OCI-M2 (cell line): Measurements from ENCODE around the gene DNAJB8.

Source experiments
- DNase-seq: peaks from one replicate; lab custom pipeline; 2025; ENCODE audit not compliant: unreplicated experiment; lab: John Stamatoyannopoulos, UW

The DNAJB8 gene

DNA sequence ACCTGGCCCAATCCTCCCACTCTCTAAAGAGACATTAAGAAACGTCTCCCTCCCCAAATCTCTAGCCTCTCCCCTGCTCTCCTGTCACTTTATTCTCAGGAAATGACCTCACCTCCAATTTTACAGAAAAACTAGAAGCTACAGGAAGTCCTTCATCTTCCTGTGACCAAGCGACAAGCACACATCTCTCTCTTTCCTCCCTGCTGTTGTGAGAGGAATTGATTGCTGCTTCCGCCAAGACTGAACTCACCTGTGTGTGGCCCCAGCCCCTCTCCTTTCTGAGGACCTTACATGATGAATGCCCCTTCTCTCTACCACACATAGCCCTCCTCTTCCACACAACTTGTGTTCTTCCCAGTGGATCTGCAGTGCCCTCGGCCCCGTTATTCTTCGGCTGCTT is 18.2 kb downstream of the DNAJB8 start:
- DNase-seq, result no peak

DNA sequence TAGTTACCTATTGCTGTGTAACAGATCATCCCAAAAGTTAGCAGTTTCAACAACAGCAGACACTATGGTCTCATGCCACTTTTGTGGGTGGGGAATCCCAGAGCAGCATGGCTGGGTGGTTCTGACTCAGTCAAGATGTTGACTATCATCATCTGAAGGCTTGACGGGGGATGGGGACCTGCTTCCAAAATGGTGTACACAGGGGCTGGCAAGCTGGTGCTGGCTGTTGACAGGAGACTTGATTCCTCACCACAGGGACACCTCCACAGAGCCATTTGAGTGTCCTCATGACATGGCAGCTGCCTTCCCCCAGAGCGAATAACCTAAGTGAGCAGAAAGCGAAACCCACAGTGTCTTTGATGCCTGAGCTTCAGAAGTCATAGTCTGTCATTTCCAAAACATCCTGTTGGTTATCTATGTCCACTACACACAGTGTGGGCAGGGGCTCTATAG is 19.1 kb downstream of the DNAJB8 start:
- DNase-seq, result no peak

DNA sequence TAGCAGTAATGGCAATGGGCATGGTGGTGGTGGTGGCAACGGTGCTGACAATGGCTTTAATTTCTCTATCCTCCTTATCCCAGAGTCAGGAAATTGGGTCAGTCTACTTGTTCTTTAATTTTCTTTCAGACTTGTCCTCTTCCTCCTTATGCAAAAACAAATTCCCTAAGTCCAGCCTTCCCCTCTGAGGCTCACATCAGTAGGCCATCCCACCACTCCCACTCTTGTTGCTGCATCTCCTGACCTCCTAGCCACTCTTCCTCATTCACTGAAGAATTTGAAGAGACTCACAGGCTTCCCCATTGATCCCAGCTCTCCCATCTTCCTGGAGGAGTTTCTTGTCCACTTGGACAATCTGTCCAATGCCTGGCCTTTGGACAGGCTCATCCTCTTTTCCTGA is 19.9 kb downstream of the DNAJB8 start:
- DNase-seq, result no peak

DNA sequence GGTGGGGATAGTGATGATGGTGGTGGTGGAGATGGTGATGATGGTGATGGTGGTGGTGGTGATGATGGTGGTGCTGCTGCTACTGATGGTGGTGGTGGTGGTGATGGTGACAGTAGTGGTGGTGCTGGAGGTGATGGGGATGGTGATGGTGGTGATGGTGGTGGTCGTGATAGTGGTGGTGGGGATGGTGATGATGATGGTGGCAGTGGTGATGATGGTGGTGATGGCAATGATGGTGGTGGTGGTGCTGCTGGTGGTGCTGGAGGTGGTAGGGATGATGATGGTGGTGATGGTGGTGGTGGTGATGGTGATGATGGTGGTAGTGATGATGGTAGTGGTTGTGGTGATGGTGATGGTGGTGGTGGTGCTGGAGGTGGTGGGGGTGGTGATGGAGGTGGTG is 21.3 kb downstream of the DNAJB8 start:
- no peak for DNase-seq

DNA sequence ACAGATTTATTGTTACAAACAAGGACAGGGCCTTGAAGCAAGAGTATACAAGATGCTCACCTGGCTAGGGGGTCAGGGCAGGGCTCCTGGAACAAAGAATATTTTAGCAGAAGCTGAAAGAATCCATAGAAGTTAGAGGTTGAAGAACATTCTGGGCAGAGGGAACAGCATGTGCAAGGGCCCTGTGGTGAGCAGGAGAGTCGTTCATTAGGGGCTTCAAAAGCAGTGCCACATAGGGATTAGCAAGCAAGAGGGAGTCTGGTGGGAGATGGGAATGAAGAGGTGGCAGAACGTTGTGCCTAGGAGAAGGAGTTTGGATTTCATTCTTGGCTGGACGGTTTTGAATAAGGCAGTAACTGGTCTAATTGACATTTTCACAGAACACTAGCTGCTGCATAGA is 22.9 kb downstream of the DNAJB8 start:
- DNase-seq, result no peak

DNA sequence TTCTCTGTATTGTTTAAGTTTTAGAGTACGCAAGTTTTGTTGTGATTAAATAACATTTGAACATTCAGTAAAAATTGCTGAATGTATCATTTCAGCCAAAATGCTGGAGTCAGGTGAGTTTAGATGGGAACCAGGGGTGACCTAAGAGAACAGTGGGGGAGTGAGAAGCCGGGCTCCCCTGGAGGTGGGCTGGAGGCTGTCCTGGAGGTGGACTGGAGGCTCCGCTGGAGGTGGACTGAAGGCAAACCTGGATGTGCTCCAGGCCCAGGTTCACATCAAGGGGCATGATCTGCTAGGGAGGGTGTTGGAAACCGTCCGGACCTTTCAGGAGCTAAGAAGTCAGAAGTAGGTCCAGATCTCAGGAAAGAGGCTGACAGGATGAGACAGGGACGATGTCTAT is 23.7 kb downstream of the DNAJB8 start:
- DNase-seq, result no peak

DNA sequence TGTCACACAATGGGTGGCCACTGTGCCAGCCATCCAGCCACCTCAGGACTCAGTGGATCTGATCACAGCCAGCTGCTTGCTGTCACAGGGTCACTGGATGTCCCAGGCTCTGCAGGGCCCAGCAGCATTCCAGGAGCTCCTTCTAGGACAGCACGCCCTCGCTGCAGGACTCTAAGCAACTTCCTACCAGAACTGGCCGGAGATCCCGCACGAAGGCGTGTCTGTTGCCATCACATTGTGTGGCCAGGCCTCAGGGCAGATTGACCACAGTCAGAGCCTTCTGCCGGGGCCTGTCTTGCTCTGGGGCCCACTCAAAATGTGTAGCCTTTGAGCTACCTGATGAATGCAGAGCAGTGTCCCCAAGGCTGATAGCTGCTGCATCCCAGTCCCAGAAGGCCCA is 24.6 kb downstream of the DNAJB8 start:
- no peak for DNase-seq

DNA sequence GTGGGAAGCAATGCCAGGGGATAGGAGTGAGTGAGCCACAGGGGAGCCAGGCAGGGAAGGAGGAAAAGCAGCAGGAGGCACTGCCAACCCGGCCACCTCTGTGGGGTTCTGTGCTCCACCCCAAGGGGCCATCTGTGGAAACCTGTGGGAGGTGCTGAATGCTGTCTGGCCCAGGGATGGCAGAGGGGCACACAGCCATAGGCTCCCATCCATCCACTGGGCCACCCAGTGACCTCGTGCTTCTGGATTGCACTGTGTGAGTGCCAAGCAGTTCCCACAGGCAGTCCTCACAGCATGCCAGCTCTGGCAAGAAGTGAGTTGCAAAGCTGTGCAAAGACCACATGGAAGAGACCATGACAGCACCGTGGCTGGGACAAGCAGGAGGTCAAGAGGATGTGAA is 27.5 kb downstream of the DNAJB8 start:
- no peak for DNase-seq

DNA sequence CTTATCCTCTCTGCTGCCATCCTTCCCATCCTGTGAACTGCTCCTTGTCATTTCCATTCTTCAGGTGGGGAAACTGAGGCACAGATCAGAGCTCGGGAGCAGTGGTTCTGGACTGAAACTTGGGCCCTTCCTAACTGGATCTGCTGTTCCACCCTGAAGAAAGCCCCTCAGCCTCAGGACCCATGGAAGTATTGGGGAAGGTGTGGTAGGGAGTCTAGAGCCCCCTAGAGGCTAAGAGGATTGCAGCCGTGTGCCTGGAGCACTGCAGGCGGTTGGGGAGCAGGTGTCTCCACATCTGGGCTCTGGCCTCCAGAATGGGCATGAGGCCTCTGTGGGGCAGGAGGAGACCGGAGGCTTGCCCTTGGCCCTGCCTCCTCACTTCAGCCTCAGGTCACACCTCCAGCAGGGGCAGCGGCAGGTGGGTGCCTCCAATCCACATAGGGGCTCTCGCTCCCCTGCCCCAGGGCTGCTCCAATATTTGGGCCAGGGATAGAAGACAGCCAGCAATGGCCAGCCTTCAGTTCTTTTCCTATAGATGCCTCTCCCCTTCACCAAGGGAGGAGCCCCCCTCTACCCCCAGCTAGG is 28.1 kb downstream of the DNAJB8 start:
- DNase-seq, result no peak

DNA sequence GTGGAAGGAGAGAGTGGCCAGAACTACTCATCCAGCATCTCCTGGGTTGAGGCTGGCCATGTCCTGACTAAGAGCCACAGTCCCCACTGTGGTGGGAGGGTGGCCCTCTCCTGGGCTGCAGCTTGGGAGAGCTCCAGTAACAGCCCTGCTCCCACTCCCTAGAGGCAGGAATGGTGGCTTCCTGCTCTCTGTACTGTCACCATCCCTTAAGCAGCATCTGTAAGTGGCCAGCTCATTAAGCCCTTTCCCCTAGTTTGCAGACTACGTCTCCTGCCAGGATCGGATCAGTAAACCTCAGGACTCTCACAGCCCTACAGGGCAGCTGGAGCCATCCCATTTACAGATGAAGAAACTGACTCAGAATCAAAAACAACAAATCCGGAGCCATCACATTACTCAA is 30.5 kb downstream of the DNAJB8 start:
- no peak for DNase-seq

DNA sequence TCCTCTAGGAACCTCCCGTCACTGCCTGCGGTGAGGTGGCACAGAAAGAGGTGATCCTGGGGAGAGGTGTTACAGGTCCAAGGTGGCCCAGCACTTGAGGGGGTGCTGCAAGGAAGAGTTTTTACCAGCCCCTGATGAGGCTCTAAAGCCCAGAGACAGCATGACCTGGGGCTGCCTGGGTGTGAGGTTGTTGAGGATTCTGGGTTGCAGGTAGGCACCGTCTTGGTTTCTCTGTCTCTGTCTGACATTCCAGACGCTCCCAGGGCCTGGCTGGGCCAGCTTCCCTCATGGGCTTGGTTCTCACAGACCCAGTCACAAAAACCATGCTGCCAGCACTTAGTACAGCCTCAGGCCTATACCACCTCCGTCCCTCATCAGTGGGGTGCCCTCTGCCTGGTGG is 31.1 kb downstream of the DNAJB8 start:
- no peak for DNase-seq

DNA sequence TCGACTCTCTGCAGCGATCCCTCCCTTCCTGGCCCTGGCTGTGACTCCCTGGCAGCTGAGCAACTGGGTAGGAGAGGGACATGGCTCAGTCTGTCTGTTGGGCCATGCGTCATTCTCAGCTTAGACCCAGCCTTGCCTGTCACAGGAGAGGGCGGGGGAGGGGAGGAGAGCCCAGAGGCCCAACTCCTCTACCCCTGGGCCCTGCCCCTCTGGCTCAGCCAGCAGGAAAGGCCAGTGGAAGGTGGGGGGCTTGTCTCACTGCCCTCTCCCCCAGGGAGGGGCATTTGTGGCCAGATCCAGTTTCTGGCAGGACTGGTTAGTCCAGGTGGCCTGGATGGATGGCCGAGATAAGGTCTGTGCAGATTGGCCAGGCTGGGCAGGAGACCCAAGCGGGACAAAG is 31.6 kb downstream of the DNAJB8 start:
- no peak for DNase-seq

DNA sequence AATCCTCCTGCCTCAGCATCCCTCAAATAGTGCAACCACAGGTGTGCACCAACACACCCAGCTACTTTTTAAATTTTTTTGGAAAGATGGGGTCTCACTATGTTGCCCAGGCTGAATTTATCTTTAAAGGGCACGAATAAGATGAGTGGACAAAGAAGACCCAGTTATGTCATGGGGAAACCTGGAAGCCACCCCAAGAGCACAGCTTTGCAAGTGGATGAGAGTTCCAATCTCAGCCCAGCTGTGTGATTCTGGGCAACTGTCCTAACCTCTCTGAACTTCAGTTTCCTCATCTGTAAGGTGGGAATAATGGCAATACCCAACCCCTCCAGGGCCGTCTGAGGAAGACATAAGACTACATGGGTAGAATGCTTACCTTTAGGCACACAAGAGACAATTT is 32.2 kb downstream of the DNAJB8 start:
- DNase-seq, result no peak

DNA sequence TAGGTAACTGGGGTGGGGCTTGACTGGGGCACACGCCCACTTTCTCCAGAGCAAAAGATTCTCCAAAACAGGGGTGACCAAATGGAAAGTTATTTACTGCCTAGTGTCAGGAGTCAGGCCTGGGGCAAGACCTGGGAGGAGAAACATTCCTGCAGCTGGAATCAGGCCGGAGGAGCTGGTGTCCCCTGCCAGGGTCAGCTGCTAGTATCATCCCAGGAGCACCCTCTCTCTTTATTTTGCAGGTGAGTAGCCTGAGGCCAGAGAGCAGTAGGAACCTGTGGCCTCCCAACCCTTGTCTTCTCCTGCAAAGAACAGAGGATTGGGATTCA is 32.9 kb downstream of the DNAJB8 start:
- no peak for DNase-seq

DNA sequence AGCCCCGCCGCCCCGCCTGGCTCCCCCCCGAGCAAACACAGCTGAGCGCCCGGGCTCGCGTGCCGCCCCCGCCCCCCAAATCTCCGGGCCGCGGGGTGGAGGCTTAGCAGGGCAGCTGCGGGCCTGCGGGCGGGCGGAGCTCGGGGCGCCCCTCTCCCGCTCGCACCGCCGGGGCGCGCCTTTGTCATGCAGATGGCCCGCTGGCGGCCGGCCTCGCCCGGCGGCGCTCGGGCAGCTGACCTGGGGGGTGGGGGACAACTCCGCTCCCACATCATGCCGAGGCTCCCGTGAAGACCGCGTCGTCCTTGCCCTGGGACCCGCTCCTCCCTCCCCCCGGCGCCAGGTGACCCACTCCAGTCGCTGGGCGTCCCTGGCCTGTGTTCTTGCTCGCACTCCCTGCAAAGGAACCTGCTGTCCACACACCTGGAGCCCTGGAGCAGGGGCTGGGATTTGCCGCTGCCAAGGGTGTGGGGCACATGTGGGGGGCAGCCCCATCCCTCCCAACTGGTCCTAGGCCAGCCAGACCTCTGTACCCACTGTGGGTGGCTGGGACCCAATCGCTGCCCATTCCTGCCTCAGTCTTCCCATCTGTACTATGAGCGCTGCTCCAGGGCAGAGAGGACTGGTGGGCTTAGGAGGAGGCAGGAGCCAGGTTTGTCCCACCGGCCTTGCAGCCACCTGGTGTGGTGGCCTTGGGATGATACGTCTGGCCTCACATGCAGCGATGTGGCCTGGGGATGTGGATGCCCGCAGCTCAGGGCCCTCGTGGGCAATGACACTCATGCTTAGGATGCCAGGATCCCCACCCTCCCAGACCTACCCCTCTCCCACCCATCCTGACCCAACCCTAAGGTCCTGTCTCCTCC is 33.5 kb downstream of the DNAJB8 start:
- DNase-seq, result no peak

DNA sequence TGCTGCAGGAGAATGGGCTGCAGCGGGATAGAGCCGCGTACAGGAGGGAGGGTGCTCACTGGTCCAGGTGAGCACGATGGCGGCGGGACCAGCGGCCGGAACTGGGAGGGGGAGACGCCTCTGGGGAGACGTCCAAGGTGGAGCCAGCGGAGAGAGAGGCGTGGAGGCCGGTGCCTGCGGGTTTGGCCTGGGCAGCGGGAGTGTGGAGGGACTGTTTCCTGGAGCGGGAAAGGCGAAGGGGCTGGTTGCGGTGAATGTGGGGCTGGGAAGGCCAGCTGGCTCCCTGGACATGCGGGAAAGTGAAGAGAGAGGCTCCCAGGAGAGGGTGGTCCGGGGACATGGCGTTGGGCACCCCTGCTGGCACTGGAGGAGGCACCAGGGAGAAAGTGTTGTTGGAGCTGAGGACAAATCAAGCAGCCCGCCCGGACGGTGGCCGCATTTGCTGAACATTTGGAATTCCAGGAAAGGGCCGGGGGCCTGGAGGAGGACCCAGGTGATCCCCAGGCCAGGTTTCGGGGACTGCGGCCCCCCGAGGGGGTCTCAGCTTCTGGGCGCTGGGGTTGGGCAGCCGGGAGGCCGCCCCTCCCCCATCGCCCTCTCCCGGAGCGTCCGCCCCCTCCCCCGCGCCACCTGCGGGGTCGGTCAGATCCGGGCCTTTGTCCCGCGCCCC is 34.3 kb downstream of the DNAJB8 start:
- DNase-seq, result no peak

DNA sequence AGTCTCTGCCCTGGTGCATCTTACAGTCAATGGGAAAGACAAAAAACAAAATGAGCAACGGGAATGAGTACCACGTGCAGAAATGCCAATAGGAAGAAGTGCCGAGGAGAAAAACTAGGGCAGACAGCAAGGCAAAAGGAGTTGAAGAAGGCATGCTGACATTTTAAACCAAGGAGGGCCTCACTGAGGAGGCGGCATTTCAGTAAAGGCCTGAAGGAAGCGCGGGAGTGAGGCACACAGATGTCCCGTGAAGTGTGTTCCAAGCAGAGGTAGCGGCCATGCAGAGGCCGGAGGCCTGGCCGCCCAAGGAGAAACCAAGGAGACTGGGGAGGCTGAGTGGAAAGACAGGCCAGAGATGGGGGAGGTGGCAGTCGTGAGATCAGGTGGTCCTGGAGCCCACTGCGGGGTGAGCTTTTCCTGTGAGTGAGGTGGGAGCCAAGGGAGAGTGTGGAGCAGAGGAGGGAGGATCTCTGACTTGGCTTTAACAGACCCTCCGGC is 34.8 kb downstream of the DNAJB8 start:
- no peak for DNase-seq

DNA sequence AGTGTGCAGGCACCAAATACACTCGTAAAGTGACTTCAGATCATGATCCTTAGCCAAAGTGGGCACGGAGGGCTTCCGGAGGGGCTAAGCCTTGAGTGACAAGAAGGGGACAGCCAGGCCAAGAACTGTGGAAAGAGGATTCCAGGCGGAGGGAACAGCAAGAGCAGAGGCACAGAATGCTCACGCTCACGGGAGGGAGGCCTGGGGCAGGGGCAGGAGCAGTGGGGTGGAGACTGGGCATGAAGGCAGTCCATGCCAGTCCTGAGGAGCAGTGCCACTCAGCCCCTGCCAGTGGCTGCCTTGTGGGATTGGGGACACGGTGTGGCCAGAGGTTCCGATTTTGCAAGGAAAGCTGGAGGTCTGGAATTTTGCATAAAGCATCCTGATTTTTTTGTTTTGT is 36.0 kb downstream of the DNAJB8 start:
- no peak for DNase-seq

DNA sequence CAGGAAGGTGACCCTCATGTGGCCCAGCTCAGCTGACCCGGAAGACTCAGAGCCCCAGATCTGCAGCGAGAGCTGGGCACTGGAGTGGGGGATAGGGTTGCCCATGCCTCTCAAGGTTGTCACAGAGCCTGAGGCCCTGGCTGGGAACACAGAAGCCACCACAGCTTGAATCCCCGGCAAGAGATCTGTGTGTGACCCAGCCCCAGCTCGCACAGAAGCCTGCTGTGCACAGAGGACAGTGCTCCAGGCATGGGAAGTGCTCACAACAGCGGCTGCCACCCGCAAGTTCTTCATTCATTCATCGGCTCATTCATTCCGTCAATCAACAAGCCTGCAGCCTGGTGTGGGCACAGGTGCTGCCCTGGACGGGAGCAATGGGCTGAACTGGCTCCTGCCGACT is 36.4 kb downstream of the DNAJB8 start:
- no peak for DNase-seq

DNA sequence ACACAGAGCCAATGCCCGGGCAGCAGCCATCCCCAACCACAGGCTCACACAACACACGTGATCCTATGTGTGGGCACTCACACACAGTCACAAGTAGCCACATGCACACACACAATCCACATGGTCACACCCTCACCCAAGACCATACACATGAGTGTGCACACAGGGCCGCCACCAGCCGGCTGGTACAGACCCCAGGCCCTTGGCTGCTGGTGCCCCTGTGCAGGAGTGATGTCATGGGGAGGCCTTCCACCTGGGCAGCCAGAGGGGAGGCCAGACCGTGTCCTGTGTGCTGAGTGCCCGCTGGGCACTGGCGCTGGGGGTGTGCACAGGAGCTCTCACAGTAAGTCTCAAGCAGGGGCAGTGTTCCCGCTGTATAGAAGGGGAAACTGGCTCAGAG is 36.9 kb downstream of the DNAJB8 start:
- DNase-seq, result no peak

DNA sequence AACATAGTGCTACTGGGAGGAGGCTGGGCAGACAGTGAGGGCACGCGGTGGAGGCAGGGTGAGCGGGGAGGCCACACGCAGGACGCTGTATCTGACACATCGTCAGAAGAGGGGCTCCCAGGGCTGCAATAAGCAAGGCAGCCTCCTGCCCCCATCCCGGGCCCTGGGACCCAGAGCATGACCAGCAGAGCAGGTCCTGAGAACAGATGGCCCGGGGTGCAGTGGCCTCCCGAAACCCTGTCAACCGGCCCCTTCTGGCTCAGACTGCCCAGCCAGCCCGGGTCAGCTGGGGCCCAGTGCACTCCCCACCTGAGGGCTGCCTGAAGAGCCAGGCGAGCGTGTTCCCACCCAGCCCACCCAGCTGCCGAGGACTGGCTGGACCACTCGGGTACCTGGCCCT is 37.4 kb downstream of the DNAJB8 start:
- DNase-seq, result no peak
